HL-60 (cell line): ENCODE measurements around the gene KIF2A.

Experiments
- CTCF ChIP-seq: IDR thresholded peaks from one replicate; pipeline ENCODE4 v1.5.1; 2011; ENCODE audit warnings: low read length, control low read depth, inconsistent platforms; ENCODE audit not compliant: insufficient read depth
- POLR2AphosphoS5 ChIP-seq: IDR thresholded peaks from 2 replicates; pipeline ENCODE4 v1.6.1; 2012; ENCODE audit warnings: low read depth

- TF ChIP-seq CTCF (no peak), POLR2AphosphoS5 (0 out of 2 replicates have a peak, but pooled peaks have one; percentile 35)
Observed at GRCh38 chr5:62305715-62306322, at the start of gene KIF2A.
